NCI-H526 (cell line): ENCODE measurements around the gene GOLIM4.

Source experiments
- DNase-seq, 2 experiments: peaks; one replicate each; lab custom pipeline; 2025; lab: John Stamatoyannopoulos, UW

GOLIM4 gene

GRCh38 chr3:168097381-168097780, 1.7 kb upstream of the GOLIM4 start:
- DNase-seq: no peak

GRCh38 chr3:168096210-168096652, 507 bp upstream of the GOLIM4 start:
- peak; percentile 89 to 91 for DNase-seq

- DNase-seq: peak in 1 of 2 experiments; percentile 83
These were observed 680 bp downstream of the GOLIM4 start for GRCh38 chr3:168094877-168095610.

GRCh38 chr3:168094580-168094876, 1.2 kb downstream of the GOLIM4 start:
- DNase-seq: no peak

- no peak for DNase-seq
These were observed 1.9 kb downstream of the GOLIM4 start for GRCh38 chr3:168093790-168094189.

GRCh38 chr3:168093229-168093628, 2.5 kb downstream of the GOLIM4 start:
- no peak for DNase-seq

- DNase-seq: no peak
These were observed 3.8 kb downstream of the GOLIM4 start for GRCh38 chr3:168091941-168092340.

- DNase-seq: peak in 1 of 2 experiments; percentile 35
These were observed 4.3 kb downstream of the GOLIM4 start for GRCh38 chr3:168091302-168091858.

- no peak for DNase-seq
These were observed 5.2 kb downstream of the GOLIM4 start for GRCh38 chr3:168090306-168091085.

GRCh38 chr3:168089179-168089771, 6.4 kb downstream of the GOLIM4 start:
- no peak for DNase-seq

GRCh38 chr3:168088106-168088720, 7.5 kb downstream of the GOLIM4 start:
- DNase-seq: peak in 1 of 2 experiments; percentile 7

GRCh38 chr3:168087539-168087938, 8.2 kb downstream of the GOLIM4 start:
- no peak for DNase-seq

GRCh38 chr3:168086541-168087260, 9.0 kb downstream of the GOLIM4 start:
- DNase-seq: no peak

- no peak for DNase-seq
These were observed 10.1 kb downstream of the GOLIM4 start for GRCh38 chr3:168085491-168086119.

GRCh38 chr3:168083906-168084305, 11.8 kb downstream of the GOLIM4 start:
- DNase-seq: no peak

- no peak for DNase-seq
These were observed 13.9 kb downstream of the GOLIM4 start for GRCh38 chr3:168081856-168082255.

GRCh38 chr3:168081171-168081771, 14.5 kb downstream of the GOLIM4 start:
- DNase-seq: no peak

GRCh38 chr3:168080499-168081170, 15.1 kb downstream of the GOLIM4 start:
- no peak for DNase-seq

GRCh38 chr3:168080022-168080421, 15.7 kb downstream of the GOLIM4 start:
- DNase-seq: no peak

GRCh38 chr3:168077091-168077490, 18.6 kb downstream of the GOLIM4 start:
- no peak for DNase-seq
